ENCODE measurements around the gene ROBO4.

ROBO4 gene

GRCh38 chr11:124938970-124939369, 41.3 kb upstream of the ROBO4 start:
- Histone ChIP-seq H3K79me2 (ENCODE audit: insufficient read depth, low read depth) (no peaks in the 10 kb centered on the region), H3K36me3 (ENCODE audit: insufficient read depth) (no peaks in the 10 kb centered on the region), H3K4me1 (ENCODE audit: low read depth, poor library complexity, severe bottlenecking) (no peaks in the 10 kb centered on the region), H3K4me3 (IDR thresholded peaks at IDR 0.05; ENCODE audit: insufficient read depth, low read depth, low read length) (no peak overlapping the region), H3K9ac (no peak overlapping the region), H4K20me1 (ENCODE audit: insufficient read depth) (no peaks in the 10 kb centered on the region), H3K27ac (no peak overlapping the region), H3K27me3 (ENCODE audit: insufficient read depth, low read depth) (no peaks in the 10 kb centered on the region), H3K4me2 (no peak overlapping the region), H2AFZ (ENCODE audit: low read depth) (no peak overlapping the region)
- no peak for TF ChIP-seq CTCF (conservative IDR thresholded peaks at IDR 0.05; ENCODE audit: low read depth, low read length)

- no peak overlapping the region for H2AFZ ChIP-seq (ENCODE audit: low read depth)
- H4K20me1 ChIP-seq (ENCODE audit: insufficient read depth) = no peaks in the 10 kb centered on the region
- H3K27ac ChIP-seq = no peak overlapping the region
- TF ChIP-seq CTCF (conservative IDR thresholded peaks at IDR 0.05; ENCODE audit: low read depth, low read length) = no peak
- no peak overlapping the region for H3K9ac ChIP-seq
- H3K4me2 ChIP-seq = no peak overlapping the region
- no peaks in the 10 kb centered on the region for H3K4me1 ChIP-seq (ENCODE audit: low read depth, poor library complexity, severe bottlenecking)
- H3K79me2 ChIP-seq (ENCODE audit: insufficient read depth, low read depth) = no peaks in the 10 kb centered on the region
- H3K36me3 ChIP-seq (ENCODE audit: insufficient read depth) = no peaks in the 10 kb centered on the region
- H3K27me3 ChIP-seq (ENCODE audit: insufficient read depth, low read depth) = no peaks in the 10 kb centered on the region
- no peak overlapping the region for H3K4me3 ChIP-seq (IDR thresholded peaks at IDR 0.05; ENCODE audit: insufficient read depth, low read depth, low read length)
Observed at GRCh38 chr11:124938206-124938765, 40.6 kb upstream of the ROBO4 start.

- Histone ChIP-seq H3K4me1 (ENCODE audit: low read depth, poor library complexity, severe bottlenecking) (no peaks in the 10 kb centered on the region), H3K4me3 (IDR thresholded peaks at IDR 0.05; ENCODE audit: insufficient read depth, low read depth, low read length) (no peak overlapping the region), H3K36me3 (ENCODE audit: insufficient read depth) (no peaks in the 10 kb centered on the region), H3K27ac (no peak overlapping the region), H2AFZ (ENCODE audit: low read depth) (no peak overlapping the region), H4K20me1 (ENCODE audit: insufficient read depth) (no peaks in the 10 kb centered on the region), H3K27me3 (ENCODE audit: insufficient read depth, low read depth) (no peaks in the 10 kb centered on the region), H3K9ac (no peak overlapping the region), H3K79me2 (ENCODE audit: insufficient read depth, low read depth) (no peaks in the 10 kb centered on the region), H3K4me2 (no peak overlapping the region)
- no peak for TF ChIP-seq CTCF (conservative IDR thresholded peaks at IDR 0.05; ENCODE audit: low read depth, low read length)
Observed at GRCh38 chr11:124937336-124937935, 39.8 kb upstream of the ROBO4 start.

GRCh38 chr11:124935548-124936514, 38.2 kb upstream of the ROBO4 start, which contains the start of gene HEPACAM:
TSS of gene HEPACAM (minus strand) at chr11:124936047. CDS start at chr11:124936006, 41 bp downstream.
- no peaks in the 10 kb centered on the region for H4K20me1 ChIP-seq (ENCODE audit: insufficient read depth)
- H3K27ac ChIP-seq = no peak within 1 kb of the TSS
- H3K36me3 ChIP-seq (ENCODE audit: insufficient read depth) = no peaks in the 10 kb centered on the region
- no peak within 1 kb of the TSS for H3K9ac ChIP-seq
- no peaks in the 10 kb centered on the region for H3K79me2 ChIP-seq (ENCODE audit: insufficient read depth, low read depth)
- H2AFZ ChIP-seq (ENCODE audit: low read depth) = no peak within 1 kb of the TSS
- no peak for TF ChIP-seq CTCF (conservative IDR thresholded peaks at IDR 0.05; ENCODE audit: low read depth, low read length)
- no peak within 1 kb of the TSS for H3K4me2 ChIP-seq
- H3K4me1 ChIP-seq (ENCODE audit: low read depth, poor library complexity, severe bottlenecking) = no peaks in the 10 kb centered on the region
- H3K4me3 ChIP-seq (IDR thresholded peaks at IDR 0.05; ENCODE audit: insufficient read depth, low read depth, low read length) = no peak within 1 kb of the TSS
- no peaks in the 10 kb centered on the region for H3K27me3 ChIP-seq (ENCODE audit: insufficient read depth, low read depth)
